Lung (tissue), 12 donors: ENCODE data around the gene TRPM6. TPM values are rescaled to one million over a fixed set of nuclear protein-coding genes. Genes with fewer than 3 reads are reported as not detected.
A peak's percentile ranks its signal among the peaks of the same experiment; 100 is the strongest.

Experiments used
- ATAC-seq: fragments of 200-7000 bp; cut with Tn5 transposase; one replicate; pipeline ENCODE4 v1.9.1; 2020; ENCODE audit warnings: moderate number of reproducible peaks; ENCODE audit not compliant: insufficient read depth, low FRiP score
- DNase-seq, 3 donors: peaks; one replicate each; pipeline ENCODE4 v3.0.0-alpha.2; 2013 to 2017
- H3K27ac ChIP-seq, 2 donors: one replicate each; pipeline ENCODE4 v1.5.1; 2013; ENCODE audit warnings: mild to moderate bottlenecking in 2 of 2, moderate library complexity in 2 of 2, control low read depth in 1 of 2, inconsistent platforms in 1 of 2, low read depth in 1 of 2, low read length in 1 of 2
- H3K27me3 ChIP-seq, 3 donors: one replicate each; pipeline ENCODE4 v1.5.1; 2013; ENCODE audit warnings: low read length in 2 of 3; ENCODE audit not compliant: control insufficient read depth in 3 of 3, insufficient read depth in 3 of 3
- H3K36me3 ChIP-seq, 4 donors: one replicate each; pipeline ENCODE4 v1.5.1; 2013; ENCODE audit warnings: low read length in 4 of 4, mild to moderate bottlenecking in 1 of 4, moderate library complexity in 1 of 4; ENCODE audit not compliant: control insufficient read depth in 4 of 4, insufficient read depth in 4 of 4
- H3K4me1 ChIP-seq, 5 donors: one replicate each; pipeline ENCODE4 v1.5.1; 2013; ENCODE audit warnings: low read length in 5 of 5, mild to moderate bottlenecking in 2 of 5, moderate library complexity in 1 of 5; ENCODE audit not compliant: control insufficient read depth in 5 of 5, insufficient read depth in 5 of 5
- H3K4me3 ChIP-seq: one replicate; pipeline ENCODE4 v1.5.1; 2013; ENCODE audit warnings: mild to moderate bottlenecking, control low read depth, moderate library complexity
- H3K9ac ChIP-seq, 2 donors: one replicate each; pipeline ENCODE4 v1.5.1; 2013; ENCODE audit warnings: low read length in 2 of 2, control low read depth in 1 of 2; ENCODE audit not compliant: insufficient read depth in 1 of 2
- H3K9me3 ChIP-seq, 4 donors: one replicate each; pipeline ENCODE4 v1.5.1; 2013; ENCODE audit warnings: low read length in 3 of 4, mild to moderate bottlenecking in 1 of 4, moderate library complexity in 1 of 4; ENCODE audit not compliant: control insufficient read depth in 4 of 4, insufficient read depth in 3 of 4
- CTCF ChIP-seq: IDR thresholded peaks from 2 replicates; pipeline ENCODE4 v1.5.1; 2012; ENCODE audit warnings: mild to moderate bottlenecking; ENCODE audit errors: control extremely low read depth, extremely low read depth
- WGBS, 2 donors: extraction: QIAGEN DNeasy Blood & Tissue Kit; methylation state at CpG; one replicate each; pipeline ENCODE4 v1.1.7; 2013; 5-methylcytosine and 5-hydroxymethylcytosine counted together
- polyA plus RNA-seq, 2 donors: library from polyadenylated mRNA; stranded (reverse); fragments of 200-250 nt; gene quantifications; one replicate each; pipeline ENCODE4 v1.2.1, GENCODE V29; 2013
- total RNA-seq, 2 donors: library from RNA; depleted of rRNA in 1 of 2; stranded (reverse); fragments of >200 nt in 1 of 2; gene quantifications; one replicate each; pipeline ENCODE4 v1.2.1, GENCODE V29; 2014 to 2021
- donor health status: control.
- donor health status: control.
- donor health status: Bipolar disorder and iron deficiency.
- donor health status: healthy.
- donor health status: DM: yes; HTN: yes; CAD: no.

TRPM6 gene
- total and polyA plus RNA-seq, 4 donors, result 0.10 to 2.3 (median 0.70) TPM

GRCh38 chr9:74777136-74777879 is 110.4 kb downstream of the TRPM6 start:
- DNase-seq, result peak; percentile 71 to 81 (median 81)
- Histone ChIP-seq H3K27me3 (no peaks in the 10 kb centered on the region), H3K4me1 (no peaks in the 10 kb centered on the region), H3K27ac (no peak overlapping the region), H3K9ac (no peak overlapping the region), H3K4me3 (no peak overlapping the region), H3K9me3 (no peaks in the 10 kb centered on the region), H3K36me3 (no peaks in the 10 kb centered on the region)
- no peak for ATAC-seq
- peak; percentile 74 for TF ChIP-seq CTCF
- WGBS, 2 donors, result 33 to 45% methylated on average over 8 of the region's 8 CpGs

DNA sequence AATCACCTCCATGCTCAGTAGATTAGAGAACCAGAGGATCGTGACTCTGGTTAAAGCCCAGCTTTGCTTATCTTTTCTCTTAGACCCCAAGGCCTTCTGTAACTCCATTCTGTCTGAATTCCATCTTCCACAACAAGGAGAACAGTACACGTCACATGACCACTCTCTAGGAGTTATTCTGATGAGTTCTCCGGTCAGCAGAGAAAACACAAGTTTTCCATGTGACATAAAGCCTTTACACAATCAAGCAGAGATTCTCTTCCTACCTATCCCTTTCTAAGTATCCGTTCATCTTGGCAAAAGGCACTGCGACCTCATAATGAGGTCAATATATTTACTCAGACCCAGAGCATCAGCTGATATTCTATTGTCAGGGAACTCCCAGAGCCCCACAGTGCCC is 112.3 kb downstream of the TRPM6 start:
- Histone ChIP-seq H3K4me3 (no peak overlapping the region), H3K27me3 (no peaks in the 10 kb centered on the region), H3K4me1 (no peaks in the 10 kb centered on the region), H3K9ac (no peak overlapping the region), H3K27ac (no peak overlapping the region), H3K9me3 (no peaks in the 10 kb centered on the region), H3K36me3 (no peaks in the 10 kb centered on the region)
- no peak for TF ChIP-seq CTCF
- no peak for DNase-seq
- no peak for ATAC-seq
- WGBS, 2 donors, result 77 to 92% methylated on average over 5 of the region's 5 CpGs

DNA sequence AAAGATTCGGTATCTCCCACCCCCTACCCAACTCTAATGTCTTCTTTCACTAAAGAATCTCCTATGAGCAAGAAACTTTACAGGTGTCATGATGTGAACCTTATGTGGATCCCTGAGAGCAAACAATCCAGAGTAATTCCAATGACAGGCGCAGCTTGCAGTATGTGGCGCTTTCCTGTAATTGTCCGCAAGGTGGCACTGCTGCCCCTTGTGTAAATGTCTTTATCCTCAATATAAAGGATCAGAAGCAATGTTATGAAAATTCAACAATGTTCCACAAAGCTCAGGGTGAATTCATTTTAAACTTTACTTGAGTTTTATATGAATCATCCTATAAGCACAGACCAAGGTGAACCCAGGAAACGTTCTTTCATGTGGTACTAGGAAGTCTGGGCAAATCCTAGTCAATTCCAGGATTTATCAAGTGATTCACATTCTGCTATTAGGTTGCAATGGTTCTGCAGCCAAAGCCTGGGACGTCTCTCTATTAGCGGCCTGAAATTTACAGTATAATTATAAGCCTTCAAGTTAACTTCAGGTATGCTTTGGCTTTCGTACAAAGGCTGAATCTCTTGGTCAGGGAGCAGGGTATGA is 113.7 kb downstream of the TRPM6 start:
- no peaks in the 10 kb centered on the region for H3K9me3 ChIP-seq
- no peak overlapping the region for H3K27ac ChIP-seq
- no peak overlapping the region for H3K9ac ChIP-seq
- WGBS, 2 donors, result 27 to 38% methylated on average over 8 of the region's 8 CpGs
- peak; percentile 82 for ATAC-seq
- H3K27me3 ChIP-seq, result no peaks in the 10 kb centered on the region
- no peaks in the 10 kb centered on the region for H3K36me3 ChIP-seq
- DNase-seq, result peak; percentile 78 to 88 (median 85)
- no peak overlapping the region for H3K4me3 ChIP-seq
- H3K4me1 ChIP-seq, result no peaks in the 10 kb centered on the region
- peak; percentile 93 for TF ChIP-seq CTCF
